Prostate gland (tissue), 2 donors: ENCODE results near the gene CCDC86.

Source experiments
- CTCF ChIP-seq, 4 experiments: fragments of 200-600 bp in 2 of 4; fragments of 450-650 bp in 2 of 4; sonication (generic) in 2 of 4; IDR thresholded peaks; 1 replicate in 3 of 4; 2 replicates in 1 of 4; pipeline ENCODE4 v1.5.1; 2016 to 2019; ENCODE audit warnings: antibody characterized with exemption in 4 of 4, mild to moderate bottlenecking in 2 of 4, moderate library complexity in 2 of 4
- POLR2A ChIP-seq: fragments of 450-650 bp; IDR thresholded peaks from one replicate; pipeline ENCODE4 v1.6.1; 2016; ENCODE audit warnings: antibody characterized with exemption, mild to moderate bottlenecking
- POLR2AphosphoS5 ChIP-seq: sonication (generic); formaldehyde crosslinking; IDR thresholded peaks from one replicate; pipeline ENCODE4 v1.6.1; 2017; ENCODE audit warnings: antibody characterized with exemption

- TF ChIP-seq CTCF (IDR thresholded peaks at IDR 0.05) (no peak), POLR2A (no peak), POLR2AphosphoS5 (no peak)
These were observed 23.1 kb downstream of the CCDC86 start for GRCh38 chr11:60864856-60865513.
